Measurements from ENCODE around the gene PDCD4.

The PDCD4 gene

DNA sequence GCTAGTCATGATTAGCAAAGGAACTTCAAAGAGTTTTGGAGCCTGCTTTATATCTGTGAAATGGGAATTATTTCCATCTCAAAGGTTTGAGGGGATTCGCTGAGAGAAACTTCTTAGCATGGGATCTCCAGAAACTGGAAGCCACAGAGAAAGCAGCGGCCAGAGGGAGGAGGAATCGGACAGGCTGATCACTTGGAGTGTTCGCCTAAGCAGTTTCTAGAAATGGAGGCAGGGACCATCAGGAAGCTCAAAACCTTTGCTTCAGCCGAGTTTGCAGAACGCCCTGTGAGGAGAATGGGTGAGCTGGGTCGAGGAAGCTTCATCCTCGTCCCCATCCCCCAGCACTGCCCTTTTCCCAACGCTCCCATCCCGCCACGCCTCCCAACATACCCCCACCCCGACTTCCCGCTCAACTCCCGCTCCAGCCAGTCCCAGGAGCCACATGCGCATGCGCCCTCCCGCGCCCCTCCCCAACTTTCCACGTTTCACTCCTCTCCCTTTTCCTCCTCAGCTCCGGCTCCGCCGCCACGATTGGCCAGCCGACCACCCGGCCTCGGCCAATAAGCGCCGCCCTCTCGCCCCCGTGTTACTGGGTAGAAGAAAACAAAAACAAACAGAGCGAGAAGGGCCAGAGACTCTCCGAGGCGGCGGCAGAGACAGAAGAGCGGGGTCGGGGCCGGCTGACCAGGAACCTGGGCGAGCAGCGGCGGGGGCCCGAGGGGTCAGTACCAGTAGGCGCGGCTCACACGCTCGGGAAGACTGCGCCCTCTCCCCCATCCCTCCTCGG lies at the start of gene PDCD4:
TSS of gene PDCD4 (plus strand) at position 631 of the 787 bp plus-strand sequence. CDS start 4,100 bp downstream, outside the sequence.
- DNase-seq = peak; percentile 98 to 99

DNA sequence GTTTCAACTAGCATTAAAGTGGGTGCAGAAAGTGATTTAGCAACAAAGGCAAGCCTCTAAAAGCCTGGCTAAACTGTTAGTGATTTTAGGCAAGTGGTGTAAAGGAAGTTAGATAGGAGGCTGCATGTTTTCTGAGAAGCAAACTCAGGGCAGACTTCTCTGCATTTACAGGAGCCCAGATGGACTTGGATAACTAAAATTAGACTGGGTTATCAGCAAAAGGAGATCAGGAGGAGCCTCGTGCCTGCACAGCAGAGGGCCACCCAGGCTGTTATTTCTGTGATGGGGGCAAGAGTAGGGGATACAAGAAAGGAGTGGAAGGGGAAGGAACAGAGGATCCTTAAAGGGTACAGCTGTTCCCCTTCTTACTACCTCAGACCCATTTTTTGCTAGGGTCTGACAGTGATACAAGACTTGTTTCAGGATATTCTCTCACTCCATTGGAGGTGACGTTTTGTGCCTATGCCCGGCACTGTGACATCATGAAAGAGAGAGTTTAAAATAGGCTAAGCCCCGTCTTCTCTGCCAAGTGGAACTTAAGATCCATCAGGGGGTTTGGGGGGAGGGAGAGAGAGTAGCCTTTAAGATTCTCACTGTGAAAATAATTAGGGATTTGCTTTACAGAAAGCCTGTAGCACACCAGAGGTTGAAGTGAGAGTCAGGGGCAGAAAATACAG lies 49.6 kb upstream of the PDCD4 start:
- peak in 1 of 2 donors; percentile 31 for DNase-seq

- peak in 1 of 2 donors; percentile 32 for DNase-seq
These were observed 48.9 kb upstream of the PDCD4 start for GRCh38 chr10:110822712-110823311.

GRCh38 chr10:110824152-110824441 lies 47.6 kb upstream of the PDCD4 start:
- no peak for DNase-seq

GRCh38 chr10:110824660-110825059 lies 47.1 kb upstream of the PDCD4 start:
- DNase-seq = no peak

DNA sequence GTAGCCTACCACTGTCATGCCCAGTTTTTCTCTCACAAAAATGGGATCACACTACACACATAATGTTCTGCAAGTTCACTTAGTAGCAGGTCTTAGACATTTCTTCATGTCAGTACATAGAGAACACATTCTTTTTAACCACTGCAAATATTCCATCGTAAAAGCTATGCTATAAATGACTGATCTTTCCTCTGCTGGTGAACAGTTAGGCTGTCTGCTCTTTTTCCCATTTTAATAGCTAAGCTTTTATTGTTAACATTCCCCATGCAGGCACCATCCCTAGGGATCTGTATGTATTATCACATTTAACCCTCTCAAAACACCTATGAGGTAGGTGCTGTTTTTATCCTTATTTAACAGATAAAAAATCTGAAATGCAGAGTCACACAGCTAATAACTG lies 46.2 kb upstream of the PDCD4 start:
- no peak for DNase-seq

GRCh38 chr10:110827410-110827809 lies 44.3 kb upstream of the PDCD4 start:
- DNase-seq = no peak

DNA sequence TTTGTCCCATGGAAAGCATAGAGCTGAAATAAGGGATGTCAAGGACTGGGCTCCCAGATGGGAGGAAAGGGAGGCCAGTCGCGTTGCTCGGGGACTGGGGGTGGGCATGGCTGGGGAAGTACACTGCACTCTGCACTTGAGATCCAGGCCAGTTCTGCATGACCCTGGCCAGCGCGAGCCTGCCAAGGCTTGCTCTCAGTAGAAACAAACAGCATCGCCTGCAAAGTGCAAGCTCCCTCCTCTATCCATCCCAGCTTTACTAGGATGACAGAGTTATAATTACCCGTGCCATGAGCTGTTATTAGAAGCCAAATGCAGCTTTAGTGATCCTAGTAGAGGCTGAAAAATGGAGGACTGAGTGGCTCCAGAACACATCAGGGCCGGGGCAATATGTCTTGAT lies 43.9 kb upstream of the PDCD4 start:
- no peak for DNase-seq

DNA sequence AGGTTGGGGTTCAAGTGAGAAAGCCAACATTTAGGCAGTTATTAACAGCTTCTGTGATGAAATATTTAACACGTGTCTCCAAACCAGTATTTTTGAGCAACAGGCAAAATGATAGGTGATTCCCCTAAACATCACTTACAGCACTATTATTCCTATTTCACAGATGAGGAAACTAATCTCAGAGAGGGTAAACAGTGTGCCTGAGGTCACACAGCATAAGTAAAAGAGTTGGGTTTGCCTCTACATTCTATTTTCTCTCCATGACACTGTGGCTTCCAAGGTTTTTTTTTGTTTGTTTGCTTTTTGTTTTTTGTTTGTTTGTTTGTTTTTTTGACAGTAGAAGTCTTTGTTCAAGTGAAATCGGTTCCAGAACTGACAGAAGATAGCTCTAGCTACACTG lies 43.2 kb upstream of the PDCD4 start:
- DNase-seq = no peak

GRCh38 chr10:110829721-110830410 lies 41.9 kb upstream of the PDCD4 start:
- no peak for DNase-seq

GRCh38 chr10:110833234-110833940 lies 38.3 kb upstream of the PDCD4 start:
- no peak for DNase-seq

DNA sequence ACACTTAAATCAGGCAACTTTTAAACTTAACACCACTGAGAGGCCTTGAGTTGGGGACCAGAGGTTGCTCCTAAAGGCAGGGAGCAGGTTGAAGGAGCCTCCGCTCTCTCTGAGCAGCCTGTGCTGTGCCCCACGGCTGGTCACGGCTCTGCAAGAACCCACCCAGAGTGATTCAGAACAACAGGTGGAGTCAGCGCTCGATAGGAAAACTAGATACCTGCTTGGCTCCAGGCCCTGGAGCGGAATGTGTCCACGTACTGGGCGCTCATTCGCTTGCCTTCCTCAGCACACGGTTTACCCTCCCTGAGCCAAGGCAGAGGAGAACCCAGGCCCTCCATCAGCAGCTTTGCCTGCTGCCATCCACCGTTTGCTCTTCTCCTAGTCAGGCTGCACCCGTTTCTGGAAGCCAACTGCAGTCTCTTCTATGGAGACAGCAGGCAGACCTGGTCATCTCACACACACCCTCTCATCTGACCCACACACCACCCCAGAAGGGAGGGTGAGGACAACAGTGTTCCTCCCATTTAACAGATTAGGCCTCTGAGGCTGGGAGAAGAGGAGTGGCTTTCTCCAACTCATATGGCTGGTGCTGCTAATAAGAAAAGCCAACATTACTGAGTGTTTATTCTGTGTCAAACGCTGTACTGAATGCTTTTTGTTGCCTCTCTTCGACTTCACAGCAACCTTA lies 37.6 kb upstream of the PDCD4 start:
- DNase-seq = no peak

GRCh38 chr10:110834629-110835301 lies 37.0 kb upstream of the PDCD4 start:
- no peak for DNase-seq

DNA sequence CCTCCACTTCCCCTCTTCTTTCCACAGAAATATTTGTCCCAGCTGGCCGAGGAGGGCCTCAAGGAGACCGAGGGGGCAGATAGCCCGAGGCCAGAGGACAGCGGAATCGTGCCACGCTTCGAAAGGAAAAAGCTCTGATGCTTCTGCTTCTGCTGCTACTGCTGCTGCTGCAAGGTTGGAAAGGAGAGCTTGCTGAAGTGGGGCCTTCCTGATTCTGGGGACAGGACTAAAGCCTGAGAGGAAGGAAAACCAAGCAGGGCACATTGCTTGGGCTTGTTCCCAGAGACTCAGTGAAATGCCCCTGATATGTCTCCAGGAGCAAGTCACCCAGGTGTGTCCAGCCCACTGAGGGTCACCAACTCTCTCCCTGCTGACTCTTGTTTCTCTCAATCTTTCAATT lies 35.9 kb upstream of the PDCD4 start:
- no peak for DNase-seq

GRCh38 chr10:110836706-110837105 lies 35.0 kb upstream of the PDCD4 start:
- no peak for DNase-seq

GRCh38 chr10:110837418-110838171 lies 34.1 kb upstream of the PDCD4 start:
- DNase-seq = no peak

- DNase-seq = no peak
These were observed 31.4 kb upstream of the PDCD4 start for GRCh38 chr10:110840225-110840922.

DNA sequence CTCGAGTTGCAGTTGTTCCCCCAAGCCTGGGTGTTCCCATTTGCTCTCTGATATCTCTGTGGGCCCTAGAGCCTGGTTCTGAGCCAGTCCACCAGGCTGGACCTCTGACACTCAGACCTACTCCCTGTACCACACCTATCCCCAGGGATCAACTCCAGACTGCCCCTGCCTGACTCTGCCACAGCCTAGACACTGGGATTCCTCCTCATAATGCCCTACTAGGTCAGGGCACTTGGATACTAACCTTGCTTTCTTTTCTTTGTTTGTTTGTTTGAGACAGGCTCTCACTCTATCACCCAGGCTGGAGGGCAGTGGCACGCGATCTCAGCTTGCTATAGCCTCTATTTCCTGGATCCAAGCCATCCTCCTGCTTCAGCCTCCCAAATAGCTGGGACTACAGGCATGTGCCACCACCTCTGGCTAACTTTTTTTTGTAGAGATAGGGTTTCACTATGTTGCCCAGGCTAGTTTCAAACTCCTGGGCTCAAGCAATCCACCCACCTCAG lies 30.8 kb upstream of the PDCD4 start:
- no peak for DNase-seq

DNA sequence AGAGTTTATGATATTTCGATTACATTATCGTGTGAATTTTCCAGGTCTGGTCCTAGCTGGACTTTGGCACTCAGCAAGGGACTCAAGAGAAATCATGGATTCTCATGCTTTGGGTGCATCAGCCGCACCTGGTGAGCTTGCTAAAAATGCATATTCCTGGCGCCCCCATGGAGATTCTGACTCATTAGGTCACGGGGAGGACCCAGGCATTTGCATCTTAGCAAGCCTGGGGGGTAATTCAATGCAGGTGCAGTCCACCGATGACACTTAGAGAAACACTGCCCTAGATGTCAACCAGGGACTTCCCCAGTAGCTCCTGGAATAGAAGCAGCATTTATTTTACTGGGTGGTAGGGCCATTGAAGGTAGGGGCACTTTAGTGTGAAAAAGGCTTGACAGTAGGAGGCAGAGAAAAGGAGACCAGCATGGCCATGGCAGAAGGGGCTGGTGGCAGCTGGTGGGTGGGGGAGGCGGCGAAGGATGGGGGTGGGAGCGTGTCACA lies 29.9 kb upstream of the PDCD4 start:
- DNase-seq = no peak
